Calu3 (cell line): Measurements from ENCODE around the gene CFI. TPM values are rescaled to one million over a fixed set of nuclear protein-coding genes. Genes with fewer than 3 reads are reported as not detected.

ENCODE experiments used
- BruUV-seq: library from RNA; stranded (reverse); fragments of 400-500 nt; replicated peaks from 2 replicates; lab custom pipeline; 2021; lab: Mats Ljungman, UMichigan
- CTCF ChIA-PET: fragments of 300-600 bp; sonication (Branson Sonifier 250); formaldehyde crosslinking; loops from one replicate; lab custom pipeline; 2022; ENCODE audit warnings: antibody characterized with exemption; lab: Charles Lee
- DNase-seq: peaks from one replicate; pipeline ENCODE4 v3.0.0; 2022
- H3K27ac Mint-ChIP-seq: one replicate; pipeline ENCODE4 v1.8.0; 2022; ENCODE audit warnings: mixed read lengths; ENCODE audit not compliant: unreplicated experiment
- H3K27me3 Mint-ChIP-seq: one replicate; pipeline ENCODE4 v1.8.0; 2022; ENCODE audit warnings: mixed read lengths; ENCODE audit not compliant: unreplicated experiment
- H3K36me3 Mint-ChIP-seq: one replicate; pipeline ENCODE4 v1.8.0; 2022; ENCODE audit warnings: mild to moderate bottlenecking, moderate library complexity, mixed read lengths; ENCODE audit not compliant: insufficient read depth, unreplicated experiment
- H3K4me1 Mint-ChIP-seq: one replicate; pipeline ENCODE4 v1.8.0; 2022; ENCODE audit warnings: mild to moderate bottlenecking, low read depth, mixed read lengths; ENCODE audit not compliant: unreplicated experiment
- H3K4me3 Mint-ChIP-seq: one replicate; pipeline ENCODE4 v1.8.0; 2022; ENCODE audit warnings: mild to moderate bottlenecking, low read depth, moderate library complexity, mixed read lengths; ENCODE audit not compliant: unreplicated experiment
- H3K9me3 Mint-ChIP-seq: one replicate; pipeline ENCODE4 v1.8.0; 2022; ENCODE audit warnings: low read depth, mixed read lengths; ENCODE audit not compliant: unreplicated experiment
- intact Hi-C: fragments of 100-400 bp; cut with micrococcal nuclease; formaldehyde crosslinking; loops from one replicate; pipeline ENCODE4 v1.10.0; 2022; ENCODE audit not compliant: unreplicated experiment
- total RNA-seq: library from RNA; stranded (reverse); gene quantifications from 2 replicates; pipeline ENCODE4 v1.2.3, GENCODE V29; 2022
- TF ChIP-seq, protein P1 (sequence below): fragments of 200-600 bp; IDR thresholded peaks from one replicate; pipeline ENCODE4 v1.8.0; 2022; ENCODE audit warnings: antibody characterized with exemption; ENCODE audit not compliant: unreplicated experiment

The CFI gene
- total RNA-seq, 1 experiment from 2014 or later = 25.8 TPM

DNA sequence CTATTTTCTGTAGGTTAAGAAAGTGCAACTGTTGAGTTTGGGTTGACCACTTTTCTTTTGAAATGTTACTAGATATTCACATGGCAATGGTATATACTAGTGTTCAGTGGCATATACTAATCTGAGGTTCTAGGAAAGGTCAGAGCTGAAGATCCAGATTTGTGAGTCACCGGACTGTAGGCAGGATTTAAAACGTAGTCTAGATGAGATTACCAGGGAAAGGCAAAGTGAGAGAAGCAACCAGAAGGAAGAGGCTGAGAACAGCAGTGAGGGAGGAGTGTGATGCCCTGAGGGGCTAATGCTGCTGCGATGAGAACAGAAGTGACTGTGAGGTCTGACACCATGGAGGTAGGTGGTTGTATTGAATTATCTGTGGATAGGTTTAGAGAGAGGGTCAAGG is 62.3 kb downstream of the CFI start:
- TF ChIP-seq, protein P1, sequence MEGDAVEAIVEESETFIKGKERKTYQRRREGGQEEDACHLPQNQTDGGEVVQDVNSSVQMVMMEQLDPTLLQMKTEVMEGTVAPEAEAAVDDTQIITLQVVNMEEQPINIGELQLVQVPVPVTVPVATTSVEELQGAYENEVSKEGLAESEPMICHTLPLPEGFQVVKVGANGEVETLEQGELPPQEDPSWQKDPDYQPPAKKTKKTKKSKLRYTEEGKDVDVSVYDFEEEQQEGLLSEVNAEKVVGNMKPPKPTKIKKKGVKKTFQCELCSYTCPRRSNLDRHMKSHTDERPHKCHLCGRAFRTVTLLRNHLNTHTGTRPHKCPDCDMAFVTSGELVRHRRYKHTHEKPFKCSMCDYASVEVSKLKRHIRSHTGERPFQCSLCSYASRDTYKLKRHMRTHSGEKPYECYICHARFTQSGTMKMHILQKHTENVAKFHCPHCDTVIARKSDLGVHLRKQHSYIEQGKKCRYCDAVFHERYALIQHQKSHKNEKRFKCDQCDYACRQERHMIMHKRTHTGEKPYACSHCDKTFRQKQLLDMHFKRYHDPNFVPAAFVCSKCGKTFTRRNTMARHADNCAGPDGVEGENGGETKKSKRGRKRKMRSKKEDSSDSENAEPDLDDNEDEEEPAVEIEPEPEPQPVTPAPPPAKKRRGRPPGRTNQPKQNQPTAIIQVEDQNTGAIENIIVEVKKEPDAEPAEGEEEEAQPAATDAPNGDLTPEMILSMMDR = no peak
- Mint-ChIP-seq H3K36me3 (no peaks in the 10 kb centered on the region), H3K9me3 (no peaks in the 10 kb centered on the region), H3K4me3 (no peak overlapping the region), H3K27ac (no peak overlapping the region), H3K4me1 (no peaks in the 10 kb centered on the region), H3K27me3 (no peaks in the 10 kb centered on the region)
- intact Hi-C loops = no loop called here
- no TSS peak for BruUV-seq
- CTCF ChIA-PET = no interaction called here
- DNase-seq = no peak

DNA sequence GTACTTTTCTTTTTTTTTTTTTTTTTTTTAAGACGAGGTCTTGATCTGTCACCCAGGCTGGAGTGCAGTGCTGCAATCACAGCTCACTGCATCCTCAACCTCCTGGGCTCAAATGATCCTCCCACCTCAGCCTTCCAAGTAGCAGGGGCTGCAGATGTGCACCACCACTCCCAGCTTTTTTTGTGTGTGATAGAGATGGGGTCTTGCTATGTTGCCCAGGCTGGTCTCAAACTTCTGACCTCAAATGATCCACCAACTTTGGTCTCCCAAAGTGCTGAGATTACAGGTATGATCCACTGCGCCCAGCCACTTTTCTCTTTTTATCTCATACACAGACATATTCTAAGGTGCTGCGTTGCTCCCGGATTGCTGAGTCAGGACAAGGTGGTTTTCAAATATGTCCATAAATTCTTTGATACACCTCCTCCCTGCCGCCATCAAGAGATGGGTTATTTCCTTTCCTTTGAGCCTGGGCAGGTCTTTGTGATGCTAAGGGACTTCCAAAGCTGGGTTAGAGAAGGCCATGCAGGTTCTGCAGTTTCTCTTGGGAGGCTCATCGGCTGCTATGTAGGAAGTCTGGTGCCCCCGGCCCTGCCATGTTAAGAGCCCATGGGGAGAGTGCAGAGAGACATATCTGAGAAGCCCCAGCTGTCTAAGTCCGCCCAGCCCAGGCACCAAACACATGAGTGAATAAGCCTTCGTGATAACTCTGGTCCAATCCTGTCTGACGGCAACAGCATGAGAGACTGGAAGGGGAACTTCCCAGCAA is 63.5 kb downstream of the CFI start:
- H3K27ac Mint-ChIP-seq = no peak overlapping the region
- H3K36me3 Mint-ChIP-seq = no peaks in the 10 kb centered on the region
- no peak for DNase-seq
- BruUV-seq = no TSS peak
- H3K4me1 Mint-ChIP-seq = no peaks in the 10 kb centered on the region
- TF ChIP-seq, protein P1 = no peak
- H3K4me3 Mint-ChIP-seq = no peak overlapping the region
- CTCF ChIA-PET = no interaction called here
- no peaks in the 10 kb centered on the region for H3K27me3 Mint-ChIP-seq
- intact Hi-C loops = no loop called here
- H3K9me3 Mint-ChIP-seq = no peaks in the 10 kb centered on the region

DNA sequence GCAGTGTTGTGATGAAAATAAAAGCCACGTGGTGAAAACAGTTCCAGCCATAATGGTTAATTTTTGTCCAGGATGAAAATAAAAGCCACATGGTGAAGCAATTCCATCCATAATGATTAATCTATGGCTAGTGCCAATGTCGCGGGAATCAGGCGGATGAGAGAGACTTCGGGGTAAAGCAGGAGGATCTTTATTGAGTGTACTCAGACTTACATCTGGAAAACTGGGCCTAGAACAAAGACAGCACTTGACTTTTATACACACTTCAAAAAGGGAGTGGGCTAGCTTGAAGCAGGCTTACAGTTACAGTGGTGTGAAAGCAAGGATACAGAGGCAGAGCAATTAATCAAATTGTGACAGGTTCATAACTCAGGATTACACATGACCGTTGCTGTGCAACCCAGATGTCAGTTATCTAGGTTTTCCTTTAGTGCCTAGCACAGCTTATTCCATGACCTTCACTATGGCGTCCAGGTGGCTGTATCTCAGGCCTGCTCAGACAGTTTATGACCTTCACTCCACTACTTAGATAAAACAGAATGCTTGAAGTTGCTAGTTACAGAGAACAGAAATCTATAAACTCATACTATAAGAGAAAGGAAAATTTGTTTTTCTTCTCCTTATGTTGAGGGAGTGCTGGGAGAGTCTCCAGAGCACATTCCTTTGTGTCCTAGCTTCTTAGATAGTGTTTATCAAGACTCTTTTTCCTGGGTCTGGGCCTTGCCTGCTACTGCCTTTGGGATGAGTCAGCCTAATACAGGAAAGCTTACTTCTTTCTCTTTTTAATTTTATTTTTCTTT is 66.0 kb downstream of the CFI start:
- H3K27me3 Mint-ChIP-seq = no peaks in the 10 kb centered on the region
- H3K36me3 Mint-ChIP-seq = no peaks in the 10 kb centered on the region
- no peak overlapping the region for H3K27ac Mint-ChIP-seq
- CTCF ChIA-PET = no interaction called here
- no TSS peak for BruUV-seq
- DNase-seq = no peak
- H3K4me3 Mint-ChIP-seq = no peak overlapping the region
- H3K4me1 Mint-ChIP-seq = no peaks in the 10 kb centered on the region
- TF ChIP-seq, protein P1 = no peak
- H3K9me3 Mint-ChIP-seq = no peaks in the 10 kb centered on the region
- intact Hi-C loops = no loop called here

DNA sequence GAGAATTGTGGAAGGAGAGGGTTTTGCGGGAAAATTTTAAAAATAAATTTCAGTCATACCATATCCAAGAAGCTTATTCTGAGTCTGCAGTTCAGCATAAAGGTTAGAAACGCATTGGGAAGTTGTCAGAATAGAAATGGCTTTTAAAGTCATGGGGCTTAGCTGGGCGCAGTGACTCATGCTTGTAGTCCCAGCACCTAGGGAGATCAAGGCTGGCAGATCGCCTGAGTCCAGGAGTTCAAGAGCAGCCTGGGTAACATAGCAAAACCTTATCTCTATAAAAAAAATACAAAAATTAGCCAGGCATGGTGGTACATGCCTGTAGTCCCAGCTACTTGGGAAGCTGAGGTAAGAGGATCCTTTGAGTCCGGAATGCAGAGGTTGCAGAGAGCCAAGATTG is 68.1 kb downstream of the CFI start:
- intact Hi-C loops = no loop called here
- Mint-ChIP-seq H3K9me3 (no peaks in the 10 kb centered on the region), H3K27me3 (no peaks in the 10 kb centered on the region), H3K4me3 (no peak overlapping the region), H3K36me3 (peaks cover 20% of the 10 kb centered on the region), H3K4me1 (no peaks in the 10 kb centered on the region), H3K27ac (no peak overlapping the region)
- CTCF ChIA-PET = no interaction called here
- TF ChIP-seq, protein P1 = no peak
- no TSS peak for BruUV-seq
- DNase-seq = no peak
